HG03060 (cell line): ENCODE measurements around the gene RIPK4.
"Not testable (repeated sequence)": the region's sequence is repeated elsewhere in the genome, so short reads cannot be mapped to it uniquely, and the experiment has no call there.

Experiments used
- ATAC-seq: cut with Tn5 transposase; IDR thresholded peaks from one replicate; pipeline ENCODE4 v1.9.1; 2021; ENCODE audit warnings: low read depth, moderate number of reproducible peaks; ENCODE audit not compliant: unreplicated experiment

Gene RIPK4

DNA sequence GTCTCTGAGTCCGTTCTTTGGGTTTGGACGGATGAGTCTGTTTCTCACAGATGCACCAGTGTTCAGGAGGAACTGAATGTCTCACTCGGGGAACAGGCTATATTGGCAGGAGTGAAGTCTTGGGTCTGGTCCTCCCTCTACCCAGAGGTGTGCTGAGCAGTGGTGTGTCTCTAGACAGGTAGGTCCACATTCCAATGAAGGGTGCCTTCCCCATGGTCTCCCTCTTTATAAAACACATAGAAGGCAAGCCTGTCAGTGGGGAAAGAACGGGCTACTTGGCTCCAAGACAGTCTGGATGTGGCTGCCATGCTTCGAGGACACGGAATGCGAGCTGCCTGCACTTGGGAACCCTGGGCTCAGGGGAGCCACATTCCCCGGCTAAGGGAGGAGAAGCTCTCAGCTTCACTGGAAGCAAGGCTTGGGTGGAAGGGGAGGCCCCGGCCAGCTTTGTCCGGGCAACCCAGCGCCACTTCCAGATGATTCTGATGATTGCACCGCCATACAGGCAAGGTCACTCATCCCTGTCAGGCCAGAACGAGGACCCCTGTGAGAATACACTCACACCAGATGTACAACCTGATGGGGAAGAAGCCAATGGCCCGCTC, 29.7 kb upstream of the RIPK4 start:
- ATAC-seq: no peak

DNA sequence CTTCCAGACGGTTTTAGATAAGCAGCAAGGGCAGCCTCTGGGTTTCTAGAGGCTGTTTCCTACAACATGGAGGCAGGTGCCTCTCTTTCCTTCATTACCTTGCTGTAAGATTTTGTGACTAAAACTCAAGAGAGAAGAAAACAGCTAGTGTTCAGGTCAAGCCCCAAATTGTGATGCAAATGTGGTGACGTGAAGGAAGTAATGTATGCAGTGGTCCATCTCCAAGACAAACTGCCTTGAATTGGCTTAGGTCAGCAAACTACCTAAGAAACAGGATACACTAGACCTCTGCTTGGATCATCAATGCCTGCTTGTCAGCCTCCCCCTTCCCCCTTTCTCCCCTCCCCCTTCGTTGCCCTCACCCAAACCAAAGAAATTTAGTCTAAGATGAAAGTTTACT, 28.9 kb upstream of the RIPK4 start:
- ATAC-seq: no peak

- no peak for ATAC-seq
Observed at GRCh38 chr21:41794600-41794999, 27.7 kb upstream of the RIPK4 start.

GRCh38 chr21:41792711-41793110, 25.9 kb upstream of the RIPK4 start:
- ATAC-seq: no peak

- no peak for ATAC-seq
Observed at GRCh38 chr21:41786509-41786987, 19.7 kb upstream of the RIPK4 start.

DNA sequence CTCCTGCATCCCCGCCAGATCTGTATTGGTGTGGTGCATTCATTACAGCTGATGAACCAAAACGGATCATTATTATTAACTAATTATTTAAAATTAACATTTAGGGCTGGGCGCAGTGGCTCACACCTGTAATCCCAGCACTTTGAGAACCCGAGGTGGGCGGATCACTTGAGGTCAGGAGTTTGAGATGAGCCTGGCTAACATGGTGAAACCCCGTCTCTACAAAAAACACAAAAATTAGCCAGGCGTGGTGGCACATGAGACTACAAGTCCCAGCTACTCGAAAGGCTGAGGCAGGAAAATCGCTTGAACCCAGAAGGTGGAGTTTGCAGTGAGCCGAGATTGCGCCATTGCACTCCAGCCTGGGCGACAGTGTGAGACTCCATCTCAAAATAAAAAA, 18.4 kb upstream of the RIPK4 start:
- ATAC-seq: not testable (repeated sequence)

DNA sequence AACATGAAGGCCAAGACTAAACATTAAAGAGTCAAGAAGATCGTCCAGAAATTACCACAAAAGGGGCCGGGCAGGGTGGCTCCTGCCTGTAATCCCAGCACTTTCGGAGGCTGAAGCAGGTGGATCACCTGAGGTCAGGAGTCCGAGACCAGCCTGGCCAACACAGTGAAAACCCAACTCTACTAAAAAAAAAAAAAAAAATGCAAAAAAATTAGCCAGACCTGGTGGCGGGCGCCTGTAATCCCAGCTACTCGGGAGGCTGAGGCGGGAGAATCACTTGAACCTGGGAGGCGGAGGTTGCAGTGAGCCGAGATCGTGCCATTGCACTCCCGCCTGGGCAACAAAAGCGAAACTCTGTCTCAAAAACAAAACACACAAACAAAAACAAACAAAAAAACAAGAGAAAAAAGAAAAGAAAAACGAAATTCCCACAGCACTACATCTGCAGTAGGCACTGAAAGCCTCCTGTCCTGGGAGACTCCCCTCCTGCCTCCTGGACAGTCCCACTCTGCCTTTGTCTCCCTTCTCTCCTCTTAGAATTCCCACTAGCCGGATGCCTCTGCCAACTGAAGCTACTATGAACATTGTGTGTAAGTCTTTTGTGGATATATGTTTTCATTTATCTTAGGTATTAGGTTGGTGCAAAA, 17.7 kb upstream of the RIPK4 start:
- no peak for ATAC-seq

DNA sequence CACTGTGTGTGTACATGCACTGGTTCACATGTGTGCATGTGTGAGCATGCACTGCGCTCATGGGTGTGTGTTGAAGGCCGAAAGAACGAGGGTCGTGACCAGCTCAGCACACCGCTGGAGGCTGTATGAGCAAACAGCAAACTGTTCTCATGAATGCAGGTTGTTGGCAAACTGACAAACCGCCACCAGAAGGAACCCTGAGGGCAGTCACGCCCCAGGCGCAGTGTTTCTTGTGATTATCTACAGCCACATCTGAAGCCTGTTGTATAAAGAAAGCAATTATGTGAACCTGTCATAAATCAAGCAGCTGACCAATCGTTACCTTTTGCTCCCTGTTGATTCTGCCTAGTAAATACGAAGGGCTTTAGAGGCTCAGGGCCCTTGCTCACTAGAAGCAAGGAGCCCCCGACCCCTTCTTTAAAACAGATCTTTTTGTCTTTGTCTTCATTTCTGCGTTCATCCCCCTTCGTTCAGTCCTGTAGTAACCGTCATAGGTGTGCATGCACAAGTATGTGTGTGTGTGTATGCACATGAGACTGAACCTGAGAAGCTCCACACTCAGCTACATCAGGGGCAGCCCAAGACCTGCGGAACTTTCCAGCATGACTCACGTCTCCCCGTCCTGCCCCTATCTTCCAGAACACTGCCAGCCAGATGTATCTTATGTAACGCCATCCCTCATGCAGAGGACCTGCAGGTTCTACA, 16.8 kb upstream of the RIPK4 start:
- no peak for ATAC-seq

GRCh38 chr21:41781050-41781410, 14.2 kb upstream of the RIPK4 start:
- no peak for ATAC-seq

DNA sequence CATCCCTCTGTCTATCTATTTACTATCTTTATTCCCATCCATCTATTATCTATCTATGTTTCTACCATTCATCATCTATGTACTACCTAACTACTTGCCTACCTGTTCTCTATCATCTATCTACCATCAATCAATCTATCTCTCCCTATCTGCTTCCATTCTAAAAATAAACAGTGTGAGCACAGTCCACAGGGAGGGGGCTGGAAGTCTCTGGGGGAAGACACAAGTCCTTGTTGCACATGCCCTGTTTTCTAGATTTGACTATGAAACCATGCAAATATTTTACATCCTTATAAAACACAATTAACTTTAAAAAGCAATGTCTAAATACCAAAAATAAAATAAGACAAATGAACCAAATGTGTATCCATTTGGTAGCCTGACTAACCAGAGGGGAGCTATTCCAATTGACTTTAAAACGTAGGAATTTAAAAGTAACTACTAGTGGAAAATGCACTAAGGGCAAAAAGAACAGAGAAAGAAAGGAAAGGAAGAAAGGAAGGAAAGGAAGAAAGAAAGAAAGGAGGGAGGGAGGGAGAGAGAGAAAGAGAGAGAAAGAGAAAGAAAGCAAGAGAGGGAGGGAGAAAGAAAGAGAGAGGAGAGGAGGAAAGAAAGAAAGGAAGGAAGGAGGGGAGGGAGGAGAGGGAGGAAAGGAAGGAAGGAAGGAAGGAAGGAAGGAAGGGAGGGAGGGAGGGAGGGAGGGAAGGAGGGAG, 13.6 kb upstream of the RIPK4 start:
- ATAC-seq: no peak

DNA sequence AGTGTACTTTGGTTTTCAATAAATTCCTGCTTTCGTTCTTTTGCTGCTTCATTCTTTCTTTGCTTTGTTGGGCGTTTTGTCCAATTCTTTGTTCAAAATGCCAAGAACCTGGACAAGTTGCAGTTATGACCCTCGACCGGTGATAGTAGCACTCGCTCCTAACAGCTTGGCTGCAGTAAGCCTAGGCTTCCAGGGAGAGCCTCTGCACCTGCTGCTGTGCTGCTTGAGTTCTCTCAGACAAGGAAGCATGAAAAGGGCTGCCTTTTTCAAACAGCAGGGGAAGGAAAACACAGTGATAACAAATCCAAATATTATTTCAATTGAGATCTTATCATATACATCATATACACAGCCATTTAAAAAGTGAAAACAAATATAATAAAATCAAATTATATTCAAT, 12.8 kb upstream of the RIPK4 start:
- ATAC-seq: no peak

GRCh38 chr21:41778930-41779600, 12.2 kb upstream of the RIPK4 start:
- ATAC-seq: no peak

GRCh38 chr21:41777951-41778815, 11.3 kb upstream of the RIPK4 start:
- ATAC-seq: no peak

DNA sequence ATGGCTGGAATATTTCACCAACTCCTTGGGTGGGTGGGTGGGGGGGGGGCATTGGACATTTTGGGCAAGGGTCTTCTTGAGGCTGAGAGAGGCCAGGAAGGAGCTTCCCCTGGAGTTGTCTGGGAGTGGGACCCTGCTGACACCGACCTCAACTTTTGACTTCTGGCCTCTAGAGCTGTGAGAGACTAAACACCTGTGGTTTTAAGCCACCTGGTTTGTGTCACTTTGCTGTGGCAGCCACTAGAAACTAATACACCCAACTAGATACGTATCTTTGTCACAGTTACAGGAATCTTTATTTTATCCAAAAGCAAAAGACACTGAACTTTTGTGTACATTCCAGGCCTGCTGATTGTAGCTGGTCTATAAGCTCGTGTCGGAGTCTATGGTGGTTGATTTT, 9.9 kb upstream of the RIPK4 start:
- no peak for ATAC-seq

DNA sequence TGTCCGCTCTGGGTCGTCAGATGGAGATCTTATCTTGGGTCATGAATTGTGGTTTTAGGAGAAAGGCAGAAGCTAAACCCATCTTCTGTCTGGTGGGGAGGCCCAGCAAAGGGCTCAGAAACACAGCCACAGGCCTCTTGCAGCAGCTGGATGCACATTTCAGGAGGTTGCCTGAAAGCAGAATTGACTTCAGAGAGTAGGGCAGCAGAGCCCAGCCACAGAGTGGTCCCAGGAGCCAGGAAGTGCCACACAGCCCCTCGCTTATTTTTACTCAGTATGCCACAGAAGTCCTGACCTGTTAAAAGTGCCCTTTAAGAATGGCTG, 8.3 kb upstream of the RIPK4 start:
- ATAC-seq: no peak

DNA sequence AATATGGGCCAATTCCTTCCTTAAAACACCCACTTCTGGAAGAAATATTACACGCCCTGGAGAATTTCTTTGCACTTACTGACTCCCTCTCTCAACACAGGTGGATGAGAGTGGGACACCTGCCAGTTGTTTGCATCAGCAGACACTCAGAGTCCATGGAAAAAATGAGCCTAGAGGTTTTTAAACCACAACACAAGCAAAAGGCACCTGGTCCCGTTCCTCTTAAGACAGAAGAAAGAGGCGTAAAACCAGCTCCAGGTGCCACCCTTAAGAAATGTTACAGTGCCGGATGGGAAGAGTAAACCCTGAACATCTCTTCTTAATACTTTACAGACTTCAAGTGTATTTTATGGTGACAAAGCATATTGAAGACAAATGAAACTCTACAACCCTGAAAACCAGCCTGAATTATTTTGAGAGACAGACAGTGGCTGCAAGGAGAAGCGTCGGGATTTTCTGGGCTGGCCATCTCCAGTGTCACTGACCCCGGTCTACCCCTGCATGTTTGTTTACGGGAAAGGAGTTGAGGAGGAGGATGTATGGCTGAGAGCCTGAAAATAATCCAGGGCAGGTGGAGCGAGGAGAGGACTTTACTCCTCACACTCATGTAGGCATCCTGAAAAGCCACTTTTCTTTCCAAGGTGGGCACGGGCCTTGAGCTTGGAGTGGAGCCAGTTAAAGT, 7.8 kb upstream of the RIPK4 start:
- ATAC-seq: no peak

DNA sequence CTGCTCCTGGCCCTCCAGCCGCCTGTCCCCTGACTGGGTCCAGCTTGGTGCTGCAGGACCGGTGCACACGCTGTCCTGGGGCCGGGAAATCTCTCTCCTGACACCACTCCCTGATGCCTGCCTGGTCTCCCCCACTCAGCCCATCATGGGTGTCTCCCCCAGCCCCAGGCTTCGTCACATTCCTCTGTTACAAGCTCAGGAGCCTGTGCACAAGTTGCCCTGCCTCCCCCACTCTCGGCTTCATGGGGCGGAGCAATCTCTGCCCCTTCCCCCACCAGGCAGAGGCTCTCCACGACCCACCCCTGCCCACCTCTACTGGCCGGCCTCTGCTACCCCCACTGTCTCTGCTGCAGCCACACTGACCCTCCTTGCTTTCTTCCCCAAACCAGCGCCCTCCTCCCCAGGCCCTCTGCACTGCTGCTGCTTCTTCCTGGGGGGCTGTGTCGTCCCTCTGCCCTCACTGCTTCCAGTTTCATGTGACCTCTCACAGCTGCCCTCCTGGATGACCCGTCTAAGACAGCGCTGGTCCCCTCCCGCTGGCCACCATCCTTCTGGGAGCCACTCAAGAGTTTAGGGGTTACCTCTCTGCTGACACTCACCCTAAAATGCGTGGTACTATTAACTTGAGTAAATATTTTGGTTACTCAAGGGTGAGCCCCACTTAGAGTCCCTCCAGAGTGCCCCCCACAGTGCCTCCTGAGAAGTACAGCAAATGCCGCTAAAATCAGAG, 5.7 kb upstream of the RIPK4 start:
- no peak for ATAC-seq

DNA sequence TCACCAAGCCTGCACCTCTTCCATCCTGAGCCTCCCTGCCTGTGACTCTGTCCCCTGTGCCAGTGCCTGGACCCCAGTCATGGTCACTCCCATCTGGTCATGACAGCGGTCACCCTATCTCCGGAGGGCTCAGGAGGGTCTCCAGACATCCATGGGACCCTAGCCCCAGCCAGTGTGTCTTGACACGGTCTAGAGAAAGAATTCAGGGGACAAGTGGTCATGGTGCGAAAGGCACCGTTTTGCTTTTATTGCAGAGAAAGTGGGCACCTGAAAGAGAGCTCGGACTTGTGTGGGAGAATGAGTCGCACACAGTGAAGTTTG, 4.7 kb upstream of the RIPK4 start:
- no peak for ATAC-seq
